HG02610 (cell line): ENCODE measurements around the gene RHNO1.

ENCODE experiments used
- ATAC-seq: cut with Tn5 transposase; IDR thresholded peaks from one replicate; pipeline ENCODE4 v1.9.1; 2021; ENCODE audit warnings: mild to moderate bottlenecking, moderate library complexity; ENCODE audit not compliant: unreplicated experiment

The RHNO1 gene

DNA sequence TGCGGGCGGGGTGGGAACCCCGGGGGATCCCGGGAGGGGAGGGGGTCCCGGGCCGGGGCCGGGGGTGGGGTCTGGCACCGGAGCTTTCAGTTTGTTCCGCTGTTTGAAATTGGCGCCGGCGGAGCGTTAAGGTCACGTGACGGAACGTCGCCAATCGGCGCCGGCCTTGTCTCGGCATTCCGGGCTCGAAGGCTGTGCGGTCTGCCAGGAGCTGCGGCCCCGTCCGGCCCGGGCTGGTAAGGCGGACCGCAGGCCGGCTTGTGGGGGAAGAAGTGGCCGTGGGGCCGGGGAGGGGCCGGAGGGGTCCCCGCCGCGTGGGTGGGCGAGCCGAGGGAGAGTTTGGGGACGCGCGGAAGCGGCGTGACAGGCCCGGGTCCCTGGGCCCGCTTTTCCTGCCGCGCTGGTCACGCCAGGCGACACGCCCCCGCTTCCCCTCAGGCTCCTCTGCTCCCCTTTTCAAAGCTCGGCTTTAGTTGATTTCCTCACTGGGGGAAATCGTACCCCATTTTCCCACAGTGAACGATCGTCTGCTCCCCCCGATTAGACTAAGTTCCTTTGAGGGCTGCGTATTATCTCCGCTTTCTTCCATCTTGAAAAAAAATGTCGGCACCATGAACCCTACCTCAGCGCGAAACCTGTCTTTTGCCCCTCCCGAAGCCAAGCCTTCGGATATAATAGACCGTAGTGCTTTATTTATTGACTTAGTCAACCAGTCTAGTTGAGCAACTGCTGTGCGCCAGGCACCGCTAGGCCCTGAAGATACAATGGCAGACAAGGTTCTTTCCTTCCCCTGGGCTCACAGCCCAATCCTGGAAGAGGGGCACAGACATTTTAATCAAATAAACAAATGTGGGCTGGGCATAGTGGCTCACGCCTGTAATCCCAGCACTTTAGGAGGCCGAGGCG is at the start of gene RHNO1, which contains the start of gene FOXM1:
TSS of gene RHNO1 (plus strand) at position 177 of the 906 bp plus-strand sequence. CDS start 8,144 bp downstream, outside the sequence.
TSS of gene FOXM1 (minus strand) at position 128 of the 906 bp plus-strand sequence. CDS start 2,696 bp downstream, outside the sequence.
- peak; percentile 70 for ATAC-seq

GRCh38 chr12:2829275-2829674 is 47.7 kb upstream of the RHNO1 start:
- ATAC-seq = no peak

DNA sequence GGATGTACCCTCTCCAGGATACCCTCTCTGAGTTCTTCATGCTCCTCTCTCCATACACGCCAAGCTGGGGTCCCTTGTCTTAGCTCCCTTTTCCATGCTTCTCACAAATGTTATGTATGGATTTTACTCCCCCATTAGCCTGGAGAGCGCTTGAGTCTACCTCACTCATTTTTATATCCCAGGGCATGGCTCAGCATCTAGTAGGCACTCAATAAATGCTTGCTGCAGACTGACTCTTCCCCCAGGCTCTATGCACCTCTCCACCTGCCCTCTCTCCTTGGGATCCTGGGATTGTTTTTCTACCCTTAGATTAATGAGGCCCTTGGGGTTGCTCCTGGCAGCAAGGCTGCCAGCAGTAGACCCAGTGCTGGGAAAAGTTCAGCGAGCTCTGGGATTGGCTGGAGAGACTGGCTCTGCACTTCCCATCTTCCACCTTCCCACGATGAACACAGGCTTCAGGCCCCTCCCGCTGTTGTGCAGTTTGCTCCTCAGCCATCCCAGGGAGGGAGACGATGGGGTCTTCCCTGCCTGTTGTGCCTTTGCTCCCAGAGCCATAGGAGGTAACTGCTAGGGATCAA is 44.4 kb upstream of the RHNO1 start:
- ATAC-seq = no peak

GRCh38 chr12:2833327-2833726 is 43.7 kb upstream of the RHNO1 start:
- ATAC-seq = no peak

GRCh38 chr12:2833810-2834209 is 43.2 kb upstream of the RHNO1 start:
- ATAC-seq = no peak

DNA sequence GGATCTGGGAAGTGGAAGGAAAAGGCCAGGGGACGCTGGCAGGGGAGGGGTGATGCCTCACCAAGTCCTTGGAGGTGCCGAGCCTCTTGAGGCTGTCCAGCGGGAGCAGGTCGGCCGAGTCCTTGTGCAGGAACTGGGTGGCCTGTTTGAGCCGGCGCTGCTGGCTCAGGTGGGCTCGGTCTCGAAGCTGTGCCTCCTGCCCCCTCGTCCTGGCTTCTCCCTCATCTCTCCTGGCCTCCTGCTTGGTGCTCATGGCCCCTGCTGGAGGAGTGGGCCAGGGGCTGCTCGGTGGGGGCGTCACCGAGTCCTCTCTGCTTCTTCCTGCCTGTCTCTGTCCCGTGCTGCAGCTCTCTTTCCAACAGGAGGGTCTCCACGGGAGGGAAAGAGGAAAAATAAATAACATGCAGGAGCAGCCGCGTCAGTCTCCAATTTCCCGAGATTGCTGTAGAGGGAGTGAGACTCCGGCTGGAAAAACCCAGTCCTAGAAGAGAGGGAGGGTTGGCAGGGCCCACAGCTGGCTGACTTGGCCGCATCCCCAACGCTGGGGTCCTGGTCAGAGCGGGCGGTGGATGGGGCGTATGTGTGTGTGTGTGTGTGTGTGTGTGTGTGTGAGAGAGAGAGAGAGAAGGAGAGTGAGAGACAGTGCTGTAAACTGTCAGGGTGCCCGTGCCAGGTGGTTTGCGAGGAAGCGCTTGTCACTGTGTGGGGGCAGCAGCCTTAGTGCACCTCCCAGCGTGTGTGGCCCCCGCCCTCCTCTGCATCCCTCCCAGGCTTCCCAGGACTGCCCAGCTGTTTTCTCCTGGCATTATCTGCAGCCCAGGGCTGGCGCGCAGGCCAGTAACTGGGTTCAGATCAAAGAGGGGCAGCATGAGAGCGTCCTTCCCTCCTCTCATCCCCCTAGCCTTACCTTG is 42.2 kb upstream of the RHNO1 start, which contains the start of gene NRIP2:
TSS of gene NRIP2 (minus strand) at position 455 of the 911 bp plus-strand sequence. CDS start at position 403, 52 bp downstream.
- ATAC-seq = no peak

DNA sequence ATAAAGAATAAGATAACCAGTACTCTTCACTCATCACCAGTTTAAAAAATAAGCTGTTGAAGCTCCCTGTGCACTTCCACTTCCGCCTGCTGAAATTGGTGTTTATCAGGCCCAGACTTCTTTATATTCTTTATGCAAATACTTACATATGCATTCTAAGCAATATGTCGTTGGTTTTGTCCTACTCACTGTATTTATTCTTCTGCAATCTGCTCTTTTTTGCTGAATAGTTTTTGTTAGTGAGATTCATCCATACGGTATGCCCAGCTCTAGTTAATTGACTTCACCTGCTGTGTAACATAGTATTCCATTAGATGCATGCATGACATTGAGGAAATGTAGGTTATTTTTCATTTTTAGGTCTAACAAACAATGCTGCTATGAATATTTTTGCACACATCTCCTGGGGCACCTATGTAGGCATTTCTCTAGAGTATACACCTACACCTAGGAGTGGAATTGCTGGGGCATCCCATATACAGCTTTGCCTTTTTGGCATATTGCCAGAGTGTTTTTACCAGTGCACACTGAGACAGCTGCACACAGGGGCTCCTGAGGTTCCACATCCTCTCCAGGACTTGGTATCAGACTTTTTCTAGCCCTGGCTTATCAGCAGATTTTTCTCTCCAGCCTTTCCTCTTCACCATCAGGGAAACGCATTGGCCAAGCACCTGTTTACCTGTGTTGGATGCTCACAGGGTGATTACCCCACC is 41.2 kb upstream of the RHNO1 start:
- ATAC-seq = no peak

- no peak for ATAC-seq
Observed at GRCh38 chr12:2836574-2836973, 40.4 kb upstream of the RHNO1 start.

GRCh38 chr12:2841056-2841650 is 35.9 kb upstream of the RHNO1 start:
- ATAC-seq = no peak

DNA sequence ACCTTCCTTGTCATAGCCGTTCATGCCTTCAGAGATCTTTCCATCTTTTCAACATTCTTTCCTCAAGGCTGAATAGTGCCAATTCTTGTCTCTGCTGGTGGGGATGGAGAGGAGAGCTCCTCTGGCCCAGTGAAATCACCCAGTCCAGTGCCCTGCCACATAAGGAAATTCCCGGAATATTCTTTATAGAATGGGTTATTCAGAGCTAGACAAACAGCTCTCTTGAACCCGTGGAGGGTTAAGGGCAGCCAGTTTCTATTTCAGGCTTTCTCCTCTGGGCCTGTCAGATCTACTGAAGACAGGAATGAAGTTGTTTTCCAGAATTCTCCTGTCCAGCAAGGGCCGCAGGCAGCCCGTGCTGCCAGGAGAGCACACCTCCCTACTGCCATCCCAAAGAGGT is 34.1 kb upstream of the RHNO1 start:
- ATAC-seq = no peak

- ATAC-seq = no peak
Observed at GRCh38 chr12:2844786-2845185, 32.2 kb upstream of the RHNO1 start.

- ATAC-seq = no peak
Observed at GRCh38 chr12:2845280-2845679, 31.7 kb upstream of the RHNO1 start.

GRCh38 chr12:2851931-2852330 is 25.1 kb upstream of the RHNO1 start:
- ATAC-seq = no peak

GRCh38 chr12:2853626-2854025 is 23.4 kb upstream of the RHNO1 start:
- ATAC-seq = no peak

DNA sequence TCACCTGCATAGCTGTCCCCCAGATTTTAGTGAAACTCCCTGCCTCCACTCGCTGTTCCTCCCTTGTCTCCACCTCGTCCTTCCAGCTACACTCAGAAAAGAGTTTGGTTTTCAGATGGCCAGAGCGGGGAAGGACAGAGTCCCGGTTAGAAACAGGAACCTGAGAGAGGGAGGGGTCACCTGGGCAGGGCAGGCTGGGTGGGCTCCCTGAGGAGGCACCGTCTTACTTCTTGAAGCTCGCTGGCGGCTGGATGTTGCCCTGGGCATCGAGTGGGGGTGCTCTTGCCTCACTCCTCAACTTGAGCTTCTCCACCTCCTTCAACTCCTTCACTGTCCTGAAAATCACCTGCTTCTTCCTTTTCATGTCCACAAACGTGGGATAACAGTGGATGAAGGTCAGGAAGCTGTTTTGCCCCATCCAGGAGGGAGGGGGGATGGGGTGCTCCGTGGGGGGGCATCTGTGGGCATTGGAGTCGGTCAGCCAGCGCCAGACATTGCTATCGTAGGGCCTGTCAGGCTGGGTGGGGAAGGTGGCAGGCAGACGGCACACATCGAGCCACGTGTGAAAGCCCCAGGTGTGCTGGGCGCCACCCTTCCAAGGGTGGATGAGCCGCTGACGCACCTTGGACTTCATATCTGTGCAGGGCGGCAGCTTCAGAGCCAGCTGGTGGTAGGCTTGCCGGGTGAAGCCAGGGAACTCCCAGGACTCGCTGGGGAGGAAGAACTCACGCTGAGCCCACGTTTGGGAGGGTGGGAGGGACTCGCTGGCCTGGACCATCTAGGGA is 22.2 kb upstream of the RHNO1 start:
- no peak for ATAC-seq

GRCh38 chr12:2855546-2855945 is 21.5 kb upstream of the RHNO1 start:
- ATAC-seq = no peak

- ATAC-seq = no peak
Observed at GRCh38 chr12:2856051-2856450, 21.0 kb upstream of the RHNO1 start.

DNA sequence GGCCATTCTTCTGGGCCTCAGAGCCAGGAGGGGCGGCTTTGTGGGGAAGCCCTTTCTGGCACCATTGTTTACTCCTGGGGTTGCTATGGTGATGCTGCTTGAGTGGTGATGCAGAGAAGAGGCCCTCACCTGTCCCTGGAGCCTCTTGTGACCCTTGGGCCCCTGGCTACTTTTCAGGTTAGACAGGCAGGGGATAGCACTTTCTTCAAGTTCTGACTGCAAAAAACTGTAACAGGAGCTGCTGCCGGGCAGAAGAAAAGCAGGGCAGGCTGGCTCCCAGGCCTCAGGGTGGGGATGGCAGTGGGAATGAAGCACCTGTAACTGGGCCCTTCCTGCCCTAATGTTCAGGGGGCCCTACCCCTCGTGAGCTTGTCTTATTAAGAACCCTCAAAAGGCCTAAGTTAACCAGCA is 20.0 kb upstream of the RHNO1 start, which contains the start of gene TEX52:
TSS of gene TEX52 (minus strand) at position 19 of the 411 bp plus-strand sequence. CDS start at position 6, 13 bp downstream.
- no peak for ATAC-seq

GRCh38 chr12:2857576-2857975 is 19.4 kb upstream of the RHNO1 start:
- ATAC-seq = no peak
